NK-92 (cell line): ENCODE data around the gene TEX52.
"Not testable (repeated sequence)": the region's sequence is repeated elsewhere in the genome, so short reads cannot be mapped to it uniquely, and the experiment has no call there.

Experiments
- DNase-seq: peaks from one replicate; lab custom pipeline; 2025; ENCODE audit not compliant: unreplicated experiment; lab: John Stamatoyannopoulos, UW

The TEX52 gene

DNA sequence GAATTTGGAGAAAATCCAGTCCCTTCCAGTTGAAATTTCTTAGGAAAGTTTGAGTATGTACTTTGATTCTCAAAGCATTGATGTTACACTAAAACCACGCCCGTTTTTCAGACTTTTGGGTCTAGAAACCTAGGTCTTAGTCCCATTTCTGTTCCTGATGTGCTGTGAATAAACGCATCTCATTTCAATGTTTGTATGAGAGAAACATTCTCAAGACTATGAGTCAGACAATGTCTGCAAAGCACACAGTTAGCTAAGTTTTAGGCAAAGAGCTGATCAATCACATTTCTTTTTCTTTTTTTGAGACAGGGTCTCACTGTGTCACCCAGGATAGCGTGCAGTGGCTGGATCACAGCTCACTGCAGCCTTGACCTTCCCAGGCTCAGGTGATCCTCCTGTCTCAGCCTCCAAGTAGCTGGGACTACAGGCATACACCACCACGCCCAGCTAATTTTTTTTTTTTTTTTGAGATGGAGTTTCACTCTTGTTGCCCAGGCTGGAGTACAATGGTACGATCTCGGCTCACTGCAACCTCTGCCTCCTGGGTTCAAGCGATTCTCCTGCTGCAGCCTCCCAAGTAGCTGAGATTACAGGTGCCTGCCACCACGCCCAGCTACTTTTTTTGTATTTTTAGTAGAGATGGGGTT, 12.3 kb upstream of the TEX52 start:
- DNase-seq = not testable (repeated sequence)

DNA sequence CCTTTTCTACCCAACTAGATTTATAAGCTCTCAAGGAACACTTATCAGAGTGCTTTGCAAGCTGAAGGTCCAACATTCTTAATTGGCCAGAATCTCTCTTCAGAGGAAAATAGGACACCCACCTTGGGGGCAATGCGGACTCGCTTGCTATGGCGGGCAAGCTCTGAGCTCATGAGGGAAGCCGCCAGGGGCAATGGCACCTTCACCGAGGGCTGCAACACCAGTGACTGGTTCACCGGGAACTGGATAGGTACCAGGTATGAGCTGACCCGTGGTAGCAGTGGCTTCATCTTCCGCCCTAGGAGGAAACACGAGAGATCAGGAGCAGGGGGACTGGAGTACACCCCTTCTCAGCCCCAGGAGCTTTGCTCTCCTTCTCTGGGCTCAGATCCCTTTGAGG, 7.4 kb upstream of the TEX52 start:
- DNase-seq = no peak

- not testable (repeated sequence) for DNase-seq
These were observed 6.6 kb upstream of the TEX52 start for GRCh38 chr12:2863402-2863801.

- no peak for DNase-seq
These were observed 6.0 kb upstream of the TEX52 start for GRCh38 chr12:2862876-2863275.

DNA sequence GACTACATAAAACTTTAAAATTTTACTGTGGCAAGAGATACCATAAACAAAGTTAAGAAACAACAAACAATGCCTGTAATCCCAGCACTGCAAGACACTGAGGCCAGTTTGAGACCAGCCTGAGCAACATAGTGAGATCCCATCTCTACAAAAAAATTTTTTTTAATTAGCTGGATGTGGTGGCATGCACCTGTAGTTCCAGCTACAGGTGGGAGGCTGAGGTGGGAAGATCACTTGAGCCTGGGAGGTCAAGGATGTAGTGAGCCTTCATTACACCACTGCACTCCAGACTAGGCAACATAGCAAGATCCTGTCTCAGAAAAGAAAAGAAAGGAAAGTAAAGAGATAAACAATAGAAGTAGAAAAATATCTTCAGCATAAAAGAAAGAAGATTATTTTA, 3.3 kb upstream of the TEX52 start:
- DNase-seq = no peak

DNA sequence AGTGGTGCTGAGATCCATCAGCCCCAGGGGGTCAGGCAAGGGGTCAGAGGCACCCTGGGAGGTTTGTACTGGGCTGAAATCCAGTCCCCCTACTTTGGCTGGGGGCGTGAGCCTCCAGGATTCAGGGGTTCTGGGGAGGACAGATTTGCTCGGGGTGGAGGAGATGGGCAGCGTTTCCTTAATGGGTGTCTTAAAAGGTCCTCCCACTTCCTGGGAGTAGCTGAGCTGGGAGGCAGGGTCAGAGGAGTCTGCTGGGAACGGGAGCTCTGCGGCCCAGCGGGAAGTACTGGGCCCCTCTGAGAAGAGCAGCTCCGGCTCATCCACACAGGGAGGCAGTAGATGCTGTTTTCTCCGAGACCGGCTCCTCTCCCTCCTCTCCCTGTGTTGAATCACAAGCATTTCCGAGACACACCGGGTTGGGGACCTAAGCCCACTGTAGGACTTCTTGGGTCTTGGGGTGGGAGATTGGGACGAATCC, 2.1 kb upstream of the TEX52 start:
- no peak for DNase-seq

- no peak for DNase-seq
These were observed 1.5 kb upstream of the TEX52 start for GRCh38 chr12:2858334-2858733.

GRCh38 chr12:2857576-2857975, 737 bp upstream of the TEX52 start:
- no peak for DNase-seq

GRCh38 chr12:2856051-2856450, 788 bp downstream of the TEX52 start:
- DNase-seq = no peak

- no peak for DNase-seq
These were observed 1.3 kb downstream of the TEX52 start for GRCh38 chr12:2855546-2855945.

DNA sequence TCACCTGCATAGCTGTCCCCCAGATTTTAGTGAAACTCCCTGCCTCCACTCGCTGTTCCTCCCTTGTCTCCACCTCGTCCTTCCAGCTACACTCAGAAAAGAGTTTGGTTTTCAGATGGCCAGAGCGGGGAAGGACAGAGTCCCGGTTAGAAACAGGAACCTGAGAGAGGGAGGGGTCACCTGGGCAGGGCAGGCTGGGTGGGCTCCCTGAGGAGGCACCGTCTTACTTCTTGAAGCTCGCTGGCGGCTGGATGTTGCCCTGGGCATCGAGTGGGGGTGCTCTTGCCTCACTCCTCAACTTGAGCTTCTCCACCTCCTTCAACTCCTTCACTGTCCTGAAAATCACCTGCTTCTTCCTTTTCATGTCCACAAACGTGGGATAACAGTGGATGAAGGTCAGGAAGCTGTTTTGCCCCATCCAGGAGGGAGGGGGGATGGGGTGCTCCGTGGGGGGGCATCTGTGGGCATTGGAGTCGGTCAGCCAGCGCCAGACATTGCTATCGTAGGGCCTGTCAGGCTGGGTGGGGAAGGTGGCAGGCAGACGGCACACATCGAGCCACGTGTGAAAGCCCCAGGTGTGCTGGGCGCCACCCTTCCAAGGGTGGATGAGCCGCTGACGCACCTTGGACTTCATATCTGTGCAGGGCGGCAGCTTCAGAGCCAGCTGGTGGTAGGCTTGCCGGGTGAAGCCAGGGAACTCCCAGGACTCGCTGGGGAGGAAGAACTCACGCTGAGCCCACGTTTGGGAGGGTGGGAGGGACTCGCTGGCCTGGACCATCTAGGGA, 2.0 kb downstream of the TEX52 start:
- no peak for DNase-seq

- no peak for DNase-seq
These were observed 3.2 kb downstream of the TEX52 start for GRCh38 chr12:2853626-2854025.

- no peak for DNase-seq
These were observed 4.9 kb downstream of the TEX52 start for GRCh38 chr12:2851931-2852330.

GRCh38 chr12:2845280-2845679, 11.6 kb downstream of the TEX52 start:
- DNase-seq = no peak

DNA sequence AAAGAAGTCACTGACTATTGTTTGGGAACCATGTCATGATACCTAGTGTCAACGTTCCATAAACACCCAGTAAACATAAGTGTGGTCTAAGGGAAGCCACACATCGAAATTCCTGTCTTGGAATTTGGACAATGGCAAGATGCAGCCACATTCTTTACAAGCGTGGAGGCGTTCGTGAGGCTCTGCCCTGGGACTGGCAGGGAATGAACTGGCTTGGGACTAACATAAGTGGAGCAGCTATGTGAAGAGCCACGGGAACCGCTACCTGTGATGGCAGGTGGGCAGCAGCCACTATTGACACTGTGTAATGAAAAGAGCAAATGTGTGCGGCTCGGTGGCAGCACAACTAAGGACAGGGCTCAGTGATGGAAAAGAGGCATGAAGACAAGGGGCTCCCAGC, 12.1 kb downstream of the TEX52 start:
- no peak for DNase-seq

DNA sequence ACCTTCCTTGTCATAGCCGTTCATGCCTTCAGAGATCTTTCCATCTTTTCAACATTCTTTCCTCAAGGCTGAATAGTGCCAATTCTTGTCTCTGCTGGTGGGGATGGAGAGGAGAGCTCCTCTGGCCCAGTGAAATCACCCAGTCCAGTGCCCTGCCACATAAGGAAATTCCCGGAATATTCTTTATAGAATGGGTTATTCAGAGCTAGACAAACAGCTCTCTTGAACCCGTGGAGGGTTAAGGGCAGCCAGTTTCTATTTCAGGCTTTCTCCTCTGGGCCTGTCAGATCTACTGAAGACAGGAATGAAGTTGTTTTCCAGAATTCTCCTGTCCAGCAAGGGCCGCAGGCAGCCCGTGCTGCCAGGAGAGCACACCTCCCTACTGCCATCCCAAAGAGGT, 13.9 kb downstream of the TEX52 start:
- no peak for DNase-seq

- DNase-seq = no peak
These were observed 15.7 kb downstream of the TEX52 start for GRCh38 chr12:2841056-2841650.

DNA sequence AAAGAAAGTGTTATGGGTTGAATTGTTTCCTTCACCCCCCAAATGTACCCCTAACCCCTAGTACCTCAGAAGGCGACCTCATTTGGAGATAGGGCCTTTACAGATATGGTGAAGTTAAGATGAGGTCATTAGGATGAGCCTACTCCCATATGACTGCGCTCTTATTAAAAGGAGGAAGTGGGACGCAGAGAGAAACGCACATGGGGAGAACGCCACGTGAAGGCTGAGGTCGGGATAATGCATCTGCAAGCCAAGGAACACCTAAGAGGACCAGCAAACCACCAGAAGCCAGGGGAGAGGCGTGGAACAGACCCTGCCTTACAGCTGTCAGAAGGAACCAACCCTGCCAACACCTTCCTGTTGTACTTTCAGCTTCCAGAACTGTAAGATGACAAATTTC, 20.3 kb downstream of the TEX52 start:
- no peak for DNase-seq

DNA sequence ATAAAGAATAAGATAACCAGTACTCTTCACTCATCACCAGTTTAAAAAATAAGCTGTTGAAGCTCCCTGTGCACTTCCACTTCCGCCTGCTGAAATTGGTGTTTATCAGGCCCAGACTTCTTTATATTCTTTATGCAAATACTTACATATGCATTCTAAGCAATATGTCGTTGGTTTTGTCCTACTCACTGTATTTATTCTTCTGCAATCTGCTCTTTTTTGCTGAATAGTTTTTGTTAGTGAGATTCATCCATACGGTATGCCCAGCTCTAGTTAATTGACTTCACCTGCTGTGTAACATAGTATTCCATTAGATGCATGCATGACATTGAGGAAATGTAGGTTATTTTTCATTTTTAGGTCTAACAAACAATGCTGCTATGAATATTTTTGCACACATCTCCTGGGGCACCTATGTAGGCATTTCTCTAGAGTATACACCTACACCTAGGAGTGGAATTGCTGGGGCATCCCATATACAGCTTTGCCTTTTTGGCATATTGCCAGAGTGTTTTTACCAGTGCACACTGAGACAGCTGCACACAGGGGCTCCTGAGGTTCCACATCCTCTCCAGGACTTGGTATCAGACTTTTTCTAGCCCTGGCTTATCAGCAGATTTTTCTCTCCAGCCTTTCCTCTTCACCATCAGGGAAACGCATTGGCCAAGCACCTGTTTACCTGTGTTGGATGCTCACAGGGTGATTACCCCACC, 21.0 kb downstream of the TEX52 start:
- DNase-seq = no peak

DNA sequence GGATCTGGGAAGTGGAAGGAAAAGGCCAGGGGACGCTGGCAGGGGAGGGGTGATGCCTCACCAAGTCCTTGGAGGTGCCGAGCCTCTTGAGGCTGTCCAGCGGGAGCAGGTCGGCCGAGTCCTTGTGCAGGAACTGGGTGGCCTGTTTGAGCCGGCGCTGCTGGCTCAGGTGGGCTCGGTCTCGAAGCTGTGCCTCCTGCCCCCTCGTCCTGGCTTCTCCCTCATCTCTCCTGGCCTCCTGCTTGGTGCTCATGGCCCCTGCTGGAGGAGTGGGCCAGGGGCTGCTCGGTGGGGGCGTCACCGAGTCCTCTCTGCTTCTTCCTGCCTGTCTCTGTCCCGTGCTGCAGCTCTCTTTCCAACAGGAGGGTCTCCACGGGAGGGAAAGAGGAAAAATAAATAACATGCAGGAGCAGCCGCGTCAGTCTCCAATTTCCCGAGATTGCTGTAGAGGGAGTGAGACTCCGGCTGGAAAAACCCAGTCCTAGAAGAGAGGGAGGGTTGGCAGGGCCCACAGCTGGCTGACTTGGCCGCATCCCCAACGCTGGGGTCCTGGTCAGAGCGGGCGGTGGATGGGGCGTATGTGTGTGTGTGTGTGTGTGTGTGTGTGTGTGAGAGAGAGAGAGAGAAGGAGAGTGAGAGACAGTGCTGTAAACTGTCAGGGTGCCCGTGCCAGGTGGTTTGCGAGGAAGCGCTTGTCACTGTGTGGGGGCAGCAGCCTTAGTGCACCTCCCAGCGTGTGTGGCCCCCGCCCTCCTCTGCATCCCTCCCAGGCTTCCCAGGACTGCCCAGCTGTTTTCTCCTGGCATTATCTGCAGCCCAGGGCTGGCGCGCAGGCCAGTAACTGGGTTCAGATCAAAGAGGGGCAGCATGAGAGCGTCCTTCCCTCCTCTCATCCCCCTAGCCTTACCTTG, 22.0 kb downstream of the TEX52 start, which contains the start of gene NRIP2:
TSS of gene NRIP2 (minus strand) at position 455 of the 911 bp plus-strand sequence. CDS start at position 403, 52 bp downstream.
- DNase-seq = no peak
